Neural crest cell (in vitro differentiated cells): ENCODE results near the gene DTX3. TPM values are rescaled to one million over a fixed set of nuclear protein-coding genes. Genes with fewer than 3 reads are reported as not detected.
A peak's percentile ranks its signal among the peaks of the same experiment; 100 is the strongest.
"Not testable (repeated sequence)": the region's sequence is repeated elsewhere in the genome, so short reads cannot be mapped to it uniquely, and the experiment has no call there.

Experiments
- DNase-seq: peaks from one replicate; pipeline ENCODE4 v3.0.0; 2021; ENCODE audit warnings: low read depth, mixed read lengths, low spot score
- H3K27ac Mint-ChIP-seq: one replicate; pipeline ENCODE4 v1.8.0; 2021; ENCODE audit warnings: mild to moderate bottlenecking, mixed read lengths; ENCODE audit not compliant: unreplicated experiment
- H3K27me3 Mint-ChIP-seq: 2 replicates; pipeline ENCODE4 v1.8.0; 2021; ENCODE audit warnings: low read depth, mild to moderate bottlenecking, mixed read lengths
- H3K36me3 Mint-ChIP-seq: 2 replicates; pipeline ENCODE4 v1.8.0; 2021; ENCODE audit warnings: low read depth, mild to moderate bottlenecking, mixed read lengths
- H3K4me1 Mint-ChIP-seq: 2 replicates; pipeline ENCODE4 v1.8.0; 2021; ENCODE audit warnings: mixed read lengths
- H3K4me3 Mint-ChIP-seq: one replicate; pipeline ENCODE4 v1.8.0; 2021; ENCODE audit warnings: mild to moderate bottlenecking, mixed read lengths
- H3K9me3 Mint-ChIP-seq: 2 replicates; pipeline ENCODE4 v1.8.0; 2021; ENCODE audit warnings: mixed read lengths
- long read RNA-seq: library from polyadenylated mRNA; unstranded; transcript quantifications from one replicate; pipeline ENCODE4 v2.0.0, GENCODE V29; 2020
- total RNA-seq: library from RNA; stranded (reverse); gene quantifications from 2 replicates; pipeline ENCODE4 v1.2.1, GENCODE V29; 2021
- TF ChIP-seq, protein P1 (sequence below): fragments of 200-600 bp; sonication (generic); conservative IDR thresholded peaks from 2 replicates; pipeline ENCODE4 v1.5.0; 2021; ENCODE audit warnings: antibody characterized with exemption, mild to moderate bottlenecking

The DTX3 gene
- 74.7 and 75.6 TPM in 2 replicates for total RNA-seq
- long read RNA-seq, partial matches to known transcripts: 0 of 2 reads
- long read RNA-seq, other reads (novel, unspliced or antisense): 2 of 2 reads

GRCh38 chr12:57604454-57604991 lies at the start of gene DTX3:
TSS of gene DTX3 (plus strand) at chr12:57604824. CDS start at chr12:57606518, 1,694 bp downstream.
- no peaks in the 10 kb centered on the region for H3K27me3 Mint-ChIP-seq
- H3K27ac Mint-ChIP-seq: peak within 1 kb of the TSS; percentile 96
- H3K4me1 Mint-ChIP-seq: peaks cover 31% of the 10 kb centered on the region
- peaks cover 19% of the 10 kb centered on the region for H3K36me3 Mint-ChIP-seq
- H3K4me3 Mint-ChIP-seq: peak within 1 kb of the TSS; percentile 95
- DNase-seq: no peak
- TF ChIP-seq, protein P1, sequence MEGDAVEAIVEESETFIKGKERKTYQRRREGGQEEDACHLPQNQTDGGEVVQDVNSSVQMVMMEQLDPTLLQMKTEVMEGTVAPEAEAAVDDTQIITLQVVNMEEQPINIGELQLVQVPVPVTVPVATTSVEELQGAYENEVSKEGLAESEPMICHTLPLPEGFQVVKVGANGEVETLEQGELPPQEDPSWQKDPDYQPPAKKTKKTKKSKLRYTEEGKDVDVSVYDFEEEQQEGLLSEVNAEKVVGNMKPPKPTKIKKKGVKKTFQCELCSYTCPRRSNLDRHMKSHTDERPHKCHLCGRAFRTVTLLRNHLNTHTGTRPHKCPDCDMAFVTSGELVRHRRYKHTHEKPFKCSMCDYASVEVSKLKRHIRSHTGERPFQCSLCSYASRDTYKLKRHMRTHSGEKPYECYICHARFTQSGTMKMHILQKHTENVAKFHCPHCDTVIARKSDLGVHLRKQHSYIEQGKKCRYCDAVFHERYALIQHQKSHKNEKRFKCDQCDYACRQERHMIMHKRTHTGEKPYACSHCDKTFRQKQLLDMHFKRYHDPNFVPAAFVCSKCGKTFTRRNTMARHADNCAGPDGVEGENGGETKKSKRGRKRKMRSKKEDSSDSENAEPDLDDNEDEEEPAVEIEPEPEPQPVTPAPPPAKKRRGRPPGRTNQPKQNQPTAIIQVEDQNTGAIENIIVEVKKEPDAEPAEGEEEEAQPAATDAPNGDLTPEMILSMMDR: no peak
- no peaks in the 10 kb centered on the region for H3K9me3 Mint-ChIP-seq

DNA sequence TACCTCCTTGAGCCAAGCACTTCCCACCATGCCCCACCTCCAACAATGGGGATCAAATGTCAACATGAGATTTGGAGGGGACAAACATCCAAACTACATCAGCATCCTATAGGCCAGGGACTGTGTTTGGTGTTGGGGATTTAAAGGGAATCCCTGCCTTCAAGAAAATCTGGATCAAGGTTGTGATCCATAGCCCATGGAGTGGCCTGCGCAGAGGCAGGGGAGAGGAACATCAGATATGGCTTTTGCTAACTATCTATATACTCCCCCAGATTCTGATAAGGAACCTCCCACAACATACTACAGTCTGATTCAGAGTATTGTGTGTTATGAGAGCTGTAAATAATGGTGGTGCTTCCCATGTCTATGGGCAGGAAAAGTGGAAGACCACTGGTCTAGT lies 49.7 kb upstream of the DTX3 start:
- DNase-seq: no peak
- Mint-ChIP-seq H3K9me3 (no peaks in the 10 kb centered on the region), H3K4me1 (peaks cover 29% of the 10 kb centered on the region), H3K27ac (no peak overlapping the region), H3K4me3 (no peak overlapping the region), H3K27me3 (peaks cover 45% of the 10 kb centered on the region), H3K36me3 (no peaks in the 10 kb centered on the region)
- TF ChIP-seq, protein P1: no peak

DNA sequence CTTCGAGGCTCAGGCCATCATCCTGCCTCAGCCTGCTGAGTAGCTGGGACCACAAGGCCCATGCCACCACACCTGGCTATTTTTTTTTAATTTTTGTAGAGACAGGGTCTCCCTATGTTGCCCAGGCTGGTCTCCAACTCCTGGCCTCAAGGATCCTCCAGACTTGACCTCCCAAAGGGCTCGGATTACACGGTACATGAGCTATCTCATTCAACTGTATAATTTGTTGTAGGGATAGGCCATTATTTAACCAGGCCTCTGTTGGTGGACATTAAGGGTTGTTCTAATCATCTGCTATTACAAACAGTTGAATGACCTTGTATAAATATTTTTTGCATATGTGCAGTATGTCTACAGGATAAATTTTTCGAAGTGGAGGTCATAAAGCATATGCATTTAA lies 45.8 kb upstream of the DTX3 start:
- TF ChIP-seq, protein P1: no peak

DNA sequence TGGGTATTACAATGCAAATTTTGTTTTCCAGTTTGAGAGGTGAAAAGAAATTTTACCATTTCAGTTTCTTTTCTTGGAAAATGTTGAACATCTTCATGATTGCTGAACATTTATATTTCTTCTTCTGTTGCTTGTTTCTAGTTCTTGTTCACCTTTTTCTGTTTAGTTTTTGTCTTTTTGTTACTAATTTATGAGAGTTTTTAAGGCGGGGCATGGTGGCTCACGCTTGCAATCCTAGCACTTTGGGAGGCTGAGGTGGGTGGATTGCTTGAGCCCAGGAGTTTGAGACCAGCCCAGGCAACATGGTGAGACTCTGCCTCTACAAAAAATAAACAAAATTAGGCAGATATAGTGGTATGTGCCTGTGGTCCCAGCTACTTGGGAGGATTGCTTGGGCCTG lies 44.1 kb upstream of the DTX3 start:
- Mint-ChIP-seq H3K27me3 (peaks cover 30% of the 10 kb centered on the region), H3K27ac (no peak overlapping the region), H3K4me3 (no peak overlapping the region), H3K36me3 (peaks cover 6% of the 10 kb centered on the region), H3K4me1 (no peaks in the 10 kb centered on the region), H3K9me3 (no peaks in the 10 kb centered on the region)
- DNase-seq: no peak
- TF ChIP-seq, protein P1: no peak

More for the DNA sequence above, 45.8 kb upstream of the DTX3 start:
- Mint-ChIP-seq H3K27ac (no peak overlapping the region), H3K4me1 (peaks cover 1% of the 10 kb centered on the region), H3K4me3 (no peak overlapping the region), H3K36me3 (no peaks in the 10 kb centered on the region), H3K9me3 (no peaks in the 10 kb centered on the region), H3K27me3 (peaks cover 24% of the 10 kb centered on the region)
- no peak for DNase-seq

GRCh38 chr12:57561117-57561516 lies 43.5 kb upstream of the DTX3 start:
- not testable (repeated sequence) for DNase-seq, H3K36me3 Mint-ChIP-seq, H3K27ac Mint-ChIP-seq, H3K4me1 Mint-ChIP-seq, H3K4me3 Mint-ChIP-seq, H3K9me3 Mint-ChIP-seq
- H3K27me3 Mint-ChIP-seq: peaks cover 30% of the 10 kb centered on the region

- no peak overlapping the region for H3K27ac Mint-ChIP-seq
- H3K27me3 Mint-ChIP-seq: peaks cover 25% of the 10 kb centered on the region
- H3K4me3 Mint-ChIP-seq: no peak overlapping the region
- H3K36me3 Mint-ChIP-seq: peaks cover 6% of the 10 kb centered on the region
- no peak for DNase-seq
- H3K9me3 Mint-ChIP-seq: no peaks in the 10 kb centered on the region
- TF ChIP-seq, protein P1: no peak
- H3K4me1 Mint-ChIP-seq: no peaks in the 10 kb centered on the region
Measured at GRCh38 chr12:57563358-57563757, 41.3 kb upstream of the DTX3 start.
